HCT116 (cell line): Measurements from ENCODE around the gene TAPT1. TPM values are rescaled to one million over a fixed set of nuclear protein-coding genes. Genes with fewer than 3 reads are reported as not detected.

Source experiments
- ATAC-seq: fragments of 200-7000 bp; cut with Tn5 transposase; 2 replicates; pipeline ENCODE4 v1.9.1; 2020; ENCODE audit warnings: mild to moderate bottlenecking, moderate library complexity
- BruUV-seq: library from RNA; stranded (reverse); fragments of 400-500 nt; replicated peaks from 2 replicates; lab custom pipeline; 2021; lab: Mats Ljungman, UMichigan
- CTCF ChIA-PET: fragments of 300-600 bp; sonication (Branson Sonifier 250); formaldehyde crosslinking; loops from one replicate; lab custom pipeline; 2021; ENCODE audit warnings: antibody characterized with exemption; lab: Charles Lee
- POLR2A ChIA-PET: fragments of 300-600, 350-600 bp; sonication (Branson Sonifier 250); formaldehyde crosslinking; loops from one replicate; lab custom pipeline; 2021; ENCODE audit warnings: antibody characterized with exemption; lab: Charles Lee
- RAD21 ChIA-PET, 2 experiments: fragments of 300-600 bp; sonication (Branson Sonifier 250); formaldehyde crosslinking; loops; one replicate each; lab custom pipeline; 2023; ENCODE audit warnings: low total read pairs in 2 of 2; ENCODE audit not compliant: uncharacterized antibody in 2 of 2, unreplicated experiment in 2 of 2, low non-redundant PET in 1 of 2; lab: Charles Lee
- DNase-seq: peaks from one replicate; pipeline ENCODE4 v3.0.0-alpha.2; 2010; ENCODE audit warnings: low read depth, low spot score
- H2AFZ ChIP-seq: fragments of 200-600 bp; shearing (Covaris generic), sonication (generic); 2 replicates; pipeline ENCODE4 v1.6.1; 2017; ENCODE audit warnings: low read depth, mixed run types, mixed read lengths, antibody characterized with exemption, low read length; ENCODE audit not compliant: poor library complexity, severe bottlenecking
- H3K27ac ChIP-seq: 2 replicates; pipeline ENCODE4 v1.5.1; 2012; ENCODE audit warnings: low read depth, low read length
- H3K27me3 ChIP-seq: fragments of 200-600 bp; sonication (generic); 2 replicates; pipeline ENCODE4 v1.6.1; 2016; ENCODE audit warnings: mixed run types, low read length, mixed read lengths; ENCODE audit not compliant: insufficient read depth
- H3K36me3 ChIP-seq, 2 experiments: fragments of 200-500 bp in 1 of 2; fragments of 200-600 bp in 1 of 2; sonication (Bioruptor generic) in 1 of 2; sonication (generic) in 1 of 2; 2 replicates each; pipeline versions ENCODE4 v1.5.1 to v1.6.1; 2014 to 2016; ENCODE audit warnings: low read length in 2 of 2, inconsistent platforms in 1 of 2, mixed read lengths in 1 of 2, mixed run types in 1 of 2; ENCODE audit not compliant: insufficient read depth in 2 of 2, control insufficient read depth in 1 of 2
- H3K4me1 ChIP-seq, 2 experiments: fragments of 200-600 bp in 1 of 2; sonication (generic) in 1 of 2; 2 replicates each; pipeline versions ENCODE4 v1.5.1 to v1.6.1; 2012 to 2017; ENCODE audit warnings: low read length in 2 of 2, inconsistent platforms in 1 of 2, mild to moderate bottlenecking in 1 of 2, mixed read lengths in 1 of 2, mixed run types in 1 of 2, moderate library complexity in 1 of 2; ENCODE audit not compliant: insufficient read depth in 2 of 2, control insufficient read depth in 1 of 2
- H3K4me2 ChIP-seq: fragments of 200-600 bp; sonication (generic); 2 replicates; pipeline ENCODE4 v1.6.1; 2017; ENCODE audit warnings: mixed run types, low read length, mixed read lengths
- H3K4me3 ChIP-seq, 2 experiments: fragments of 200-600 bp in 1 of 2; sonication (generic) in 1 of 2; replicated peaks in 1 of 2; 2 replicates each; pipeline ENCODE4 v1.5.1; 2011 to 2016; ENCODE audit warnings: low read length in 2 of 2, control low read depth in 1 of 2, low read depth in 1 of 2, mild to moderate bottlenecking in 1 of 2, mixed read lengths in 1 of 2, mixed run types in 1 of 2
- H3K79me2 ChIP-seq: fragments of 200-600 bp; sonication (generic); 2 replicates; pipeline ENCODE4 v1.6.1; 2017; ENCODE audit warnings: mild to moderate bottlenecking, mixed run types, low read length, moderate library complexity, mixed read lengths; ENCODE audit not compliant: insufficient read depth
- H3K9ac ChIP-seq: fragments of 200-600 bp; sonication (generic); 2 replicates; pipeline ENCODE4 v1.6.1; 2016; ENCODE audit warnings: low read length, mixed read lengths
- H3K9me2 ChIP-seq: fragments of 200-600 bp; sonication (generic), shearing (Covaris generic); 2 replicates; pipeline ENCODE4 v1.6.1; 2017; ENCODE audit warnings: mixed run types, mild to moderate bottlenecking, moderate library complexity; ENCODE audit not compliant: insufficient read depth
- H3K9me3 ChIP-seq, 2 experiments: fragments of 200-500 bp in 1 of 2; fragments of 200-600 bp in 1 of 2; sonication (Bioruptor generic) in 1 of 2; sonication (generic) in 1 of 2; 2 replicates each; pipeline ENCODE4 v1.6.1; 2014 to 2017; ENCODE audit warnings: low read length in 2 of 2, mixed read lengths in 2 of 2, inconsistent platforms in 1 of 2, low read depth in 1 of 2, mild to moderate bottlenecking in 1 of 2, mixed run types in 1 of 2, moderate library complexity in 1 of 2; ENCODE audit not compliant: control insufficient read depth in 1 of 2, insufficient read depth in 1 of 2
- H4K20me1 ChIP-seq: fragments of 200-600 bp; sonication (generic), shearing (Covaris generic); 2 replicates; pipeline ENCODE4 v1.6.1; 2017; ENCODE audit warnings: mixed run types, mild to moderate bottlenecking, moderate library complexity; ENCODE audit not compliant: insufficient read depth
- CBX3 ChIP-seq: IDR thresholded peaks from 2 replicates; pipeline ENCODE4 v1.6.1; 2012; ENCODE audit warnings: low read depth
- CEBPB ChIP-seq: IDR thresholded peaks from 2 replicates; pipeline ENCODE4 v1.6.1; 2012; ENCODE audit warnings: low read depth
- EGR1 ChIP-seq: IDR thresholded peaks from 2 replicates; pipeline ENCODE4 v1.6.1; 2012; ENCODE audit warnings: low read depth
- ELF1 ChIP-seq: IDR thresholded peaks from 2 replicates; pipeline ENCODE4 v1.6.1; 2012; ENCODE audit warnings: low read depth, borderline replicate concordance
- EZH2 ChIP-seq: fragments of 200-600 bp; sonication (generic); IDR thresholded peaks from 2 replicates; pipeline ENCODE4 v1.6.1; 2017; ENCODE audit warnings: antibody characterized with exemption, mixed run types
- EZH2phosphoT487 ChIP-seq: fragments of 200-600 bp; IDR thresholded peaks from 2 replicates; pipeline ENCODE4 v1.6.1; 2018; ENCODE audit warnings: antibody characterized with exemption, borderline replicate concordance
- JUND ChIP-seq: IDR thresholded peaks from 2 replicates; pipeline ENCODE4 v1.6.1; 2012
- POLR2AphosphoS5 ChIP-seq: IDR thresholded peaks from 2 replicates; pipeline ENCODE4 v1.6.1; 2011; ENCODE audit warnings: mild to moderate bottlenecking, low read depth, low read length, moderate library complexity
- RAD21 ChIP-seq: IDR thresholded peaks from 2 replicates; pipeline ENCODE4 v1.6.1; 2012; ENCODE audit warnings: low read depth, mild to moderate bottlenecking
- SP1 ChIP-seq: IDR thresholded peaks from 2 replicates; pipeline ENCODE4 v1.6.1; 2012; ENCODE audit warnings: low read depth
- SRF ChIP-seq: IDR thresholded peaks from 2 replicates; pipeline ENCODE4 v1.6.1; 2012; ENCODE audit warnings: low read depth
- TCF7L2 ChIP-seq: IDR thresholded peaks from 2 replicates; pipeline ENCODE4 v1.7.0; 2011; ENCODE audit warnings: borderline replicate concordance, inconsistent platforms; ENCODE audit not compliant: insufficient read depth, insufficient read length; ENCODE audit errors: extremely low read depth
- ZFX ChIP-seq: fragments of 450-650 bp; IDR thresholded peaks from 2 replicates; pipeline ENCODE4 v1.6.1; 2017
- intact Hi-C: fragments of 100-400 bp; cut with micrococcal nuclease; formaldehyde crosslinking; loops from 2 replicates; pipeline ENCODE4 v1.10.0; 2022
- total RNA-seq: library from RNA; stranded (reverse); gene quantifications from one replicate; pipeline ENCODE4 v1.2.1, GENCODE V29; 2021; ENCODE audit not compliant: unreplicated experiment
- TF ChIP-seq, protein P1 (sequence below): IDR thresholded peaks from 2 replicates; pipeline ENCODE4 v1.6.1; 2012
- TF ChIP-seq, protein P2 (sequence below), 3 experiments: fragments of 200-600 bp in 1 of 3; sonication (generic) in 1 of 3; IDR thresholded peaks in 2 of 3; conservative IDR thresholded peaks in 1 of 3; 2 replicates each; pipeline ENCODE4 v1.5.1; 2012 to 2017; ENCODE audit warnings: low read depth in 2 of 3, low read length in 2 of 3, antibody characterized with exemption in 1 of 3, borderline replicate concordance in 1 of 3, control low read depth in 1 of 3, mild to moderate bottlenecking in 1 of 3, mixed read lengths in 1 of 3, mixed run types in 1 of 3, moderate library complexity in 1 of 3; ENCODE audit not compliant: insufficient read depth in 1 of 3

Gene TAPT1
- total RNA-seq, 1 experiment from 2014 or later: 11.7 TPM

DNA sequence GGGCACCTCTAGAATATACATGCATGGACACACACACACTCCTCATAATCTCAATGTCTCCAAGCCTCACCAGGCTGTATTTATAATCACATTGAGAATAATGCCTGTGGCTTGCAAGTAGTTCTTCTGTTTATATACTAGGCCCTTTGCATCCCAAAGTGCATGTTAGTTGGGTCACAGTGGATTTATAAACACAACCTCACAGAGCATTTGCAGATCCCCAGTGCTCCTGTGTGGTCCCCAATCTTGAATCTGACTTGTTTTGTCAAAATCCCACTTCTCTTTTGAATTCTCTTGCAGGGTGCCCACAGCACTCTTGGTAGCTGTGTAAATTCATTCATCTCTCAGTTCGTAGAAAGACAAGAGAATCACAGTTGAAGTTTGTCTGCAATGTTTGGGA, 92.9 kb downstream of the TAPT1 start:
- H2AFZ ChIP-seq: no peak overlapping the region
- no peaks in the 10 kb centered on the region for H4K20me1 ChIP-seq
- H3K4me3 ChIP-seq: no peak overlapping the region
- H3K79me2 ChIP-seq: no peaks in the 10 kb centered on the region
- H3K27me3 ChIP-seq: no peaks in the 10 kb centered on the region
- no peaks in the 10 kb centered on the region for H3K9me2 ChIP-seq
- H3K9ac ChIP-seq: no peak overlapping the region
- DNase-seq (no peak), ATAC-seq (no peak)
- intact Hi-C loops: no loop called here
- no peaks in the 10 kb centered on the region for H3K36me3 ChIP-seq
- no peak overlapping the region for H3K27ac ChIP-seq
- RAD21 ChIA-PET: no interaction called here
- TF ChIP-seq EZH2 (no peak), JUND (no peak), RAD21 (no peak)
- CTCF ChIA-PET: no interaction called here
- H3K9me3 ChIP-seq: no peaks in the 10 kb centered on the region
- H3K4me1 ChIP-seq: no peaks in the 10 kb centered on the region
- H3K4me2 ChIP-seq: no peak overlapping the region
- POLR2A ChIA-PET: no interaction called here
- no TSS peak for BruUV-seq

DNA sequence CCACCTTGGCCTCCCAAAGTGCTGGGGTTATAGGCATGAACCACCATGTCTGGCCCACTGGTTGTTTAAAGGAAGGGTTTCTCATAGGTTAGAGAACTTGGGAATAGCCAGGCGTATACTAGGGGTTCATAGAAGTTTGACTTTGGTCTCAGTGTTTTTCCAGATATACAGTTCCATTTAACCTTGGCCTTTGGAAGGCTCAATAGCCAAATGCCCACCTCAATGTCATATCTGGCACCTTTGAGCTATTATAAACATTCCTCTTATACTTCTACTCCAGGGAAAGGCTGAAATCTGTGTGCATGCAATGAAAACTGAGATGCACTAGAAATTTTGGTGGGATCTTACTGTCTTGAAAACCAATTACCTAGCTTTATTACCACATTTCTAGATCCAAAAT, 95.0 kb downstream of the TAPT1 start:
- ChIA-PET RAD21 (no interaction called here), POLR2A (no interaction called here), CTCF (no interaction called here)
- no peak overlapping the region for H3K27ac ChIP-seq
- H3K9me3 ChIP-seq: no peaks in the 10 kb centered on the region
- H3K4me1 ChIP-seq: no peaks in the 10 kb centered on the region
- no peak overlapping the region for H3K4me2 ChIP-seq
- H3K9ac ChIP-seq: no peak overlapping the region
- no peaks in the 10 kb centered on the region for H3K79me2 ChIP-seq
- no peaks in the 10 kb centered on the region for H3K36me3 ChIP-seq
- no peaks in the 10 kb centered on the region for H3K9me2 ChIP-seq
- TF ChIP-seq, protein P1, sequence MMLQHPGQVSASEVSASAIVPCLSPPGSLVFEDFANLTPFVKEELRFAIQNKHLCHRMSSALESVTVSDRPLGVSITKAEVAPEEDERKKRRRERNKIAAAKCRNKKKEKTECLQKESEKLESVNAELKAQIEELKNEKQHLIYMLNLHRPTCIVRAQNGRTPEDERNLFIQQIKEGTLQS: no peak
- TF ChIP-seq EGR1 (no peak), ZFX (no peak), CBX3 (no peak), POLR2AphosphoS5 (no peak), ELF1 (no peak), EZH2phosphoT487 (no peak), SRF (no peak), TCF7L2 (no peak), RAD21 (no peak), SP1 (no peak), CEBPB (no peak)
- TF ChIP-seq, protein P2, sequence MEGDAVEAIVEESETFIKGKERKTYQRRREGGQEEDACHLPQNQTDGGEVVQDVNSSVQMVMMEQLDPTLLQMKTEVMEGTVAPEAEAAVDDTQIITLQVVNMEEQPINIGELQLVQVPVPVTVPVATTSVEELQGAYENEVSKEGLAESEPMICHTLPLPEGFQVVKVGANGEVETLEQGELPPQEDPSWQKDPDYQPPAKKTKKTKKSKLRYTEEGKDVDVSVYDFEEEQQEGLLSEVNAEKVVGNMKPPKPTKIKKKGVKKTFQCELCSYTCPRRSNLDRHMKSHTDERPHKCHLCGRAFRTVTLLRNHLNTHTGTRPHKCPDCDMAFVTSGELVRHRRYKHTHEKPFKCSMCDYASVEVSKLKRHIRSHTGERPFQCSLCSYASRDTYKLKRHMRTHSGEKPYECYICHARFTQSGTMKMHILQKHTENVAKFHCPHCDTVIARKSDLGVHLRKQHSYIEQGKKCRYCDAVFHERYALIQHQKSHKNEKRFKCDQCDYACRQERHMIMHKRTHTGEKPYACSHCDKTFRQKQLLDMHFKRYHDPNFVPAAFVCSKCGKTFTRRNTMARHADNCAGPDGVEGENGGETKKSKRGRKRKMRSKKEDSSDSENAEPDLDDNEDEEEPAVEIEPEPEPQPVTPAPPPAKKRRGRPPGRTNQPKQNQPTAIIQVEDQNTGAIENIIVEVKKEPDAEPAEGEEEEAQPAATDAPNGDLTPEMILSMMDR (IDR thresholded peaks at IDR 0.05 in 2 of 3, conservative IDR thresholded peaks at IDR 0.05 in 1 of 3; ENCODE audit: borderline replicate concordance in 1 of 3, insufficient read depth in 1 of 3, low read depth in 2 of 3, low read length in 2 of 3): no peak
- ATAC-seq (no peak), DNase-seq (no peak)
- no peaks in the 10 kb centered on the region for H4K20me1 ChIP-seq
- no peaks in the 10 kb centered on the region for H3K27me3 ChIP-seq
- intact Hi-C loops: no loop called here
- H3K4me3 ChIP-seq: no peak overlapping the region
- BruUV-seq: no TSS peak
- H2AFZ ChIP-seq: no peak overlapping the region
